GM18951 (cell line): ENCODE measurements around the gene STAC.
"Not testable (repeated sequence)": the region's sequence is repeated elsewhere in the genome, so short reads cannot be mapped to it uniquely, and the experiment has no call there.

Experiments
- POLR2A ChIP-seq: IDR thresholded peaks from 4 replicates; pipeline ENCODE4 v1.6.1; 2011; ENCODE audit warnings: mild to moderate bottlenecking; ENCODE audit not compliant: insufficient read length, insufficient read depth; ENCODE audit errors: extremely low read depth
- in situ Hi-C: fragments of 300-500 bp; cut with MboI; formaldehyde crosslinking; loops from one replicate; pipeline ENCODE4 v1.12.0; 2022; ENCODE audit warnings: low sequenced_read_pairs, mixed read lengths, inconsistent platforms; ENCODE audit not compliant: unreplicated experiment

The STAC gene

DNA sequence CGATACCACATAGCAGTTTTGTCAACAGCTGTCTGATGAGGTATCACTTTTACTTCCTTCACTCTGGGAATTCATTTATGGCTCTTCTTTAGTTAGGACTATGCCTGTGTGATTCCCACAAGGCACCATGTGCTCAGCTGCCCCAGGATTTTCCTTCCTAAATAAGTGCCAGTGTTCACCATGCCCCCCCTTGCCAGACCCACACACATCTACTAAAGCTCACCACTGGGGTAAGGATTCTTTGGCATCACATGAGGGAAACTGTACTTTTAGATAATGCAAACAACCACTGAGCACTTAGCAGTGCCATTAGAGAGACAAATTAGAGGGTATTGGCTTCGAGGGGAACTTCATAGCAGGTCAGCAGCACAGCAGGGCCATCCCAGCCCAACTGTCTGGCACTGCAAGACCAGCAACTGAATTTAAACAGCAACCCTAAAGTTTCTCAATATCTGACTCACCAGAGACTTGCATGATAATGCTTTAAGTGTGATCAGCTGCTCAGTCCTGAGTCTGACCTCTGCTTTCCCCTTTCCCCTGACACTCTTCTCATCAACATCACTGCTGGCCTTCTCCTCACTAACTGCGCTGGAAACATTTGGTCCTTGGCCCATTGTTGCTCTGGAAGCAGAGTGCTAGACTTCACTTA lies 114.3 kb downstream of the STAC start:
- no peak for TF ChIP-seq POLR2A
- in situ Hi-C loops: no loop called here

DNA sequence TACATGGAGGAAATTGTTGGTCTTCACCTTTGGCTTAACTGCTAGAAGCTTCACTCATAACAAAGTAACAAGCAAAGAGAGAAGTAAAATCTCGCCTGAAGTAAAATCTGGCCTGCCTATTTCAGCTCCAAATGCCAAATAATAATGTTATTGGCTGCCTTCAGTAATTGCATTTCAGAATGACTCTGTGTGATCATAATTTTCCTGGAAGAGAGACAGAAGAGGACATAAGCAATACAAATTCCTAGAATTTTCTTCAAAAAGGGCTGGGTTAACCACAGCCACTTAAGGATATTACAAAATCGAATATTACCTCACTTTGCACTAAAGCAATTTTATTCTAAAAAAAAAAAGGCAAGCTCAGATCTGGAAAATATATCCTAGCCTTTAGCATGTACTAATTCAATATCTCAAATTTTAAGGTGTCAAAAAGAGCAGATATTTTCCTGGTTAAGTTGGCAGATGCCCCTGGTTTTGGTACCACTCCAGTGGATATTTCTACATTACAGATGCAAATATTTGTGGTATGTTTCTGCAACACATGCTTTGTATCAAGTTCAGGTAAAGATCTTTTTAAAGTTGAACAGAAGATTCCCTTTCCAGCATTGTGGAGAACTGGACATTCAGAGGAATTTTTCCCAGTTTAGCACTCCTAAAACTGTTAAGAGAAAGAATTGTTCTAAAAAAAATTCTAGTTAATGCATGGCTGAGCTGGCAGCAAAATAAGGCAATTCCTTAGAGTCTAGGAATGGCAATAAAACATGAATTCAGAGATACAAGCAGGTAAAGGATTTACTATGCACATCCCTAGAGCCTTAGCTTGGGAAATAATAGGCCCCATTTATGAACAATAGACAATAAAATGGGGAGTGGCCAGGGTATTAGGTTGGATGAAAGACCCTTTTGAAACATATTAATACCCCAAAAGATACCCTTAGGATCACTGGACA lies 116.7 kb downstream of the STAC start:
- no peak for TF ChIP-seq POLR2A
- in situ Hi-C loops: no loop called here

DNA sequence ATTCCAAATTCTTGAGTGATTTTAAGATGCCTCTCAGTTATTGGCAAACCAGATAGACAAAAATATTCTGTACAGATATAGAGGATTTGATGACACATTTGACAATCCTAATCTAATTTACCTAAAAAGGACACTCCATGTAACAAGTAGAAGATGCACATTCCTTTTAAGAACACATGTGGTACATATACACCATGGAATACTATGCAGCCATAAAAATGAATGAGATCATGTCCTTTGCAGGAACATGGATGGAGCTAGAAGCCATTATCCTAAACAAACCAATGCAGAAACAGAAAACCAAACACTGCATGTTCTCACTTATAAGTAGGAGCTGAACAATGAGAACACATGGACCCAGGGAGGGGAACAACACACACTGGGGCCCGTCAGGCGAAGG lies 119.7 kb downstream of the STAC start:
- in situ Hi-C loops: not testable (repeated sequence)

DNA sequence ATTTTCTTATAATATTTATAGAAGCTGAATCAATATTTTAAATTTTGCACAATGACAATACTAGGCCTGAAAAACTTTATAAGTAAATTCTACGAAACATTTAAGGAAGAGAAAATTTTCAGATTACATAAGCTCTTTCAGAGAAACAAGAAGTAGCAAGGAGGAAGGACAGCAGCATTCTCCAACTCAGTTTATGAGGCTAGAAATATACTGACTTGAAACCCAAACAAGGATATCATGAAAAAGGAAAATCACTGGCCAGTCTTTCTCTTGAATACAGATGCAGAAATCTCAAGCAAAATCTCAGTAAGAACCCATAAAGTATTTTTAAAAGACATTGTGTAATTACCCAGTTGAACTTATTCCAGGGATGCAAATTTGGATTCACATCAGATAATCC lies 121.3 kb downstream of the STAC start:
- in situ Hi-C loops: no loop called here
- no peak for TF ChIP-seq POLR2A

DNA sequence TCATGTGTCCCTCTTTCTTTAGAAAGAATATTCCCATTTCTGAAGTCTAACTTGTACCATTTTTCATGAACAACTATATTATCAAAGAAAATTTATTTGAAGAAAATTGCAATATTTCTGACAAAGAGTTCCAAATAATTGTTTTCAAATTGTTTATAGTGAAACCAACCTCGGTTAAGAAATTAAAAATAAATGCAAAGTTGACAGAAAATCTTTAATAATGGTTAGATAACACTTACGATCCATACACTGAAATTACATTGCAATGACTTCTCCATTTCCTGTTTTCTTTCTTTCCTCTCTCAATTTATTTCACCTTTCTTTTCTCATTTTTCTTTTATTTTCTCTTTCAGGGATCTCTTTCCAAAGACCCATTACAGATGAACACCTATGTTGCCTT lies 125.1 kb downstream of the STAC start:
- in situ Hi-C loops: no loop called here

DNA sequence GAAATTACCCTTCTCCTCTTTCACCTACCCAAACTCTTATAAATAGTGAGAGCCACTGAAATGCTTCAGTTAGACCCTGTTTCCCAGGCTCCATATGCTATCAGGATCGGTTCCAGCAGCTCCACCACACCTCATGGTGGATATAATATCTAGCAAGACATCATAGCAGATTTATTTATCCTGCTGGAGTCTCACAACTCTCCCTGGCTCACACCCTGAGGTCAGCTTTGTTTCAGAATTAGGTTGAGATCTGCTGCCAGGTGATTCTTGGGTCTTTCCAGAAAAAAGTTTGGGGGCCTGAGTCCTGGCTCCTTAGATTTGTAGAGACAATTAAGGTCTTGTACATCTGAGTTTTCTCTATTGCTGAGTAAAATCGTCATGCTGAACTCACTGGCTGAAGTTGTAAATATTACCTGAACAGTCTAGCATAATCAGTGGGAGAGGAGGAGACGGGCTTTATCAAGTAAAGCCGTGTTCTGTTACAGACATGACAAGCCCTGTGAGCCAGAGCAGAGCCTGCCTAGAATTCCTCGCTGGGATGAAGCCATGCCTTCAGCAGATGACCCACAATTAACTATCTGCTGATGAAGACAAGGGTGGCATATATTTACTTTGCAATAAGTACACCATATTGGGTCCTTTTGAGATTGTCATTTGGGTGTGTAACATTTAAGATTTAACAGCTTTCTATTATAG lies 131.6 kb downstream of the STAC start:
- no peak for TF ChIP-seq POLR2A
- in situ Hi-C loops: no loop called here

More for the DNA sequence above, 125.1 kb downstream of the STAC start:
- no peak for TF ChIP-seq POLR2A

DNA sequence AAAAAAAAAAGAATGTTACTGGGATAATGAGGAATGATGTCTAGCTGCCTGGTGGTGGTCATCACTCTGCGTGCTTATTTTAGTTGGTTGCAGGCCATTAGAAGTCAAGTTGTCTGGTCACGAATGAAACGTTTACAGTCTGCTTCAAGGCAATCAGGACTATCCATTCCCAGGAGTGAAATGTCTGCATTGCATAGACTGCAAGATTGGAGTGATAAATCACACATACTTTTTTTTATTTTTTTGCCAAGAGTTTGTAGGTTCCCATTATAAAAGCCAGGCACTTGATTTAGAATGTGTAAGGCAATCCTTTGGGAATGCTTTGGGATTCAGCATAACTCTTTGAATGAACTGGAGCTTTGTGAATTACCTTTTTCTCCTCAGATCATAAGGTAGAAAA lies 132.3 kb downstream of the STAC start:
- in situ Hi-C loops: no loop called here
- TF ChIP-seq POLR2A: no peak

DNA sequence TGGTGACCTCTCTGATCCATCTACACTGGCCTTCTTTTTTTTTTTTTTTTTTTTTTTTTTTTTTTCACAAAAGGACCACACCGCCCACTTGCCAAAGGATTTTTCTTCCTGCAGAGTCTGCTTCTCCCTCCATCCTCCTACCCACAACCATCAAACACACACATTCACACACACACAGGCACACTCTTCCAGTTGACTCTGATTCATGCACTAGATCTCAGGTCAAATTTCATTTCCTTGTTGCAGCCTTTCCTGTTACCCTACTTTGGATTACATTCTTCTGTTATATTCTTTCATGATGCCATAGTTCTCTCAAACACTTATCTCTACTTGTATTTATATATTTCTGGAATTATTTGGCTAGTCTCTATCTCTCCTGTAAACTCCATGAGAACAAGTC lies 133.9 kb downstream of the STAC start:
- TF ChIP-seq POLR2A: no peak
- in situ Hi-C loops: no loop called here

DNA sequence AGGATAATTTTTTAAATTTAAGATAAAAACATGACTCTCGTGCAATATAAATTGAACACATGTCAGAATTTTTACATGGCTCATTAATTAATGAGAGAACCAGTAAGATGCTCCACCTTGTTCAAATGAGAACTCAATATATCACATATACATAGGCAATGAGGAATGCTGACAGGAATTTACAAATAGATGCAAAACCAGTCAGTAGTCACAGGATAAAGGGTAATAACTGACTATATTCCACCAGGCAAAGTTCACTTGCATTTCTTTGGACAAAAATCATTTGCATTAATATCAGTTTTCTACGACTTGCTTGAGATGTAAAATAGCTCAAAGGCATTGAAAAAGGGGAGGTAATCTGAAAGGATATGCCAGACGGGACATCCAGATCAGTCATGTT lies 139.4 kb downstream of the STAC start:
- no peak for TF ChIP-seq POLR2A
- in situ Hi-C loops: no loop called here

DNA sequence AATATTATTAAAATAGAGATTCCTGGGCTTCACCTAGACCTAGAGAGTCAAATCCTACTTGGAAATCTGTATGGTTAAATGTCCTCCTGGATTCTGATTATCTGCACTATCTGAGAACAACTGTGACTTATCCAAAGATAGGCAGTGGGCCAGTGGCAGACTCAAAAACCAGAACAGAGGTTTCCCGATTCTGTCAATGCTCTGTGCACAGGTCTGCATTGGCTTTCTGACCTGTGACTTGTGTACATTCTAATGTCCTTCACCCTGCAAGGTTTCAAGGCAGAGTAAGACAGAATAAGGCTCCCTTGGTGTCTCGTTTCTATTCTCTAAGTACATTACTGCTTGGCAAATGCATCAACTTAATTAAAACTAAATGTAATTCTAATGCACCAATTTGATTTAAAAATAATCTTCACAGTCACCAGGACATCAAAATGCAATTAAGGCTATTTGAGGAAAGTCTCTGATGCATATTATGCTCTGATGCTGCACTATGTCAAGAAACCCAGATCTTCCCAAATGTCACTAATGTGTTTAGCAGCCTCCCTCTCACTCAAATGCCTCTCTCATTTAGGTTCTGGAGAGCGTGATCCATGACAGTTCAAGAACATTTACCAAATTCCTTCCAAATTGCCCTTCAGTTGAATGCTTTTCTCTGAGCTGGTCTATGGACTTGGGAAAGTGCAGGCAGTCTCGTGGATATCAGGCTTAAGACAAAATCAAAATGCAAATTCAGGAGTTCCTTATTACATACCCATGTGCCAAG lies 140.1 kb downstream of the STAC start:
- no peak for TF ChIP-seq POLR2A
- in situ Hi-C loops: no loop called here

DNA sequence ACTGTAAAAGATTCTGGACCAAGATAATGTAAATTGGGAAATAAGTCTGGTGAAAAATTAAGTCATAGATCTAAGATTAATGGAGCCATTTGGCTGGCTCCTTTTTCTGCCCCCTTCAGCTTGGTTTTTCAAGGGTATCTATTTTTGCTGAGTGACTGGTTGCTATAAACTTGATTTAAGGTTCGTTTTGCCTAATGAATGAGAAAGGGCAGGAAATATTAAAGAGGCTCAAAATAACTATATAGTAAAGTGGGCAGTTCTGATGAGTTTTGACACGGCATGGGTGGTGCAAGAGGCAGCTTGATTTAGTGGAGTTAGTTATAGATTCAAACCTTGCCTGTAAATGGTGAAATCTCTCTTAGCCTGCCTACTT lies 140.7 kb downstream of the STAC start:
- in situ Hi-C loops: no loop called here

DNA sequence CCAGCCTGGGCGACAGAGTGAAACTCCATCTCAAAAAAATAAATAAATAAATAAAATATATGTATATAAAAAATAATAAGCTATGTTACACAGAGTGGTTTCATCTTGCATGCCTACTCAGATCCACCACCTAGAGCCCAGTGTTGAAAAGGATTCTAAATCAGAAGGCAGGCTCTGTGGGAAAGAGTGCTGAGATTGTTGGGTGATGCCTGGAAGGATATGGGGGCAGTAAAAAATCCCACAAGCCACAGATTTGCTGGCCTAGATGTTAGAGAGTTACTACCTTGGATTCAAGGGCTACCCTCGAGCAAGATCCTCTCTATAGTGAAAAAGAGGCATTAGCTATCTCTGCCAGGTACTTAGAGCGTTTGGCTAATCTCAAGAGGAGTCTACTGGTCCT lies 144.3 kb downstream of the STAC start:
- in situ Hi-C loops: no loop called here

More for the DNA sequence above, 140.7 kb downstream of the STAC start:
- TF ChIP-seq POLR2A: no peak

More for the DNA sequence above, 144.3 kb downstream of the STAC start:
- no peak for TF ChIP-seq POLR2A
